Neural progenitor cell (in vitro differentiated cells): ENCODE measurements around the gene CEP128.

Source experiments
- EZH2 ChIP-seq: fragments of 200-600 bp; sonication (generic); IDR thresholded peaks from 2 replicates; pipeline ENCODE4 v1.6.1; 2017; ENCODE audit warnings: antibody characterized with exemption, mild to moderate bottlenecking, moderate library complexity
- EZH2phosphoT487 ChIP-seq: fragments of 200-600 bp; sonication (generic); IDR thresholded peaks from 2 replicates; pipeline ENCODE4 v1.6.1; 2017; ENCODE audit warnings: antibody characterized with exemption
- TF ChIP-seq, protein P1 (sequence below): fragments of 200-600 bp; sonication (generic); IDR thresholded peaks from 2 replicates; pipeline ENCODE4 v1.5.1; 2017; ENCODE audit warnings: antibody characterized with exemption, mild to moderate bottlenecking

DNA sequence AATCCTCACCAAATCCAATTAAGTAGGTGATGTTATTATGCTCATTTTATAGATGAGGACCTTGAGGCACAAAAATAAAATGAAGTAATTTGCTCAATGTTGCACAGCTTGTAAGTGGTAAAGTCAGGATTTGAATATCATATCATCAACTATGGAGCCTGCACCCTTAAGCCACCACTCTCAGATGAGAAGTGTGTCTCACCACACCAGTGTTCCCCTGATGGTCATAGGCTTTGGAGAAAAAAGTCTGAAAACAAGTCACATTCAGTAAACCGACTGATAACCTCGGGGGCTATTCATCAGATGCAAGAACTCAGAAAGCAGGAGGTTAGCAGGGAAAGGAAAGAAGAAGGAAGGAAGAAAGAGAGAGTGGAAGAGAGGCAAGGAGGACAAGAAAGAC lies 16.7 kb upstream of the CEP128 start:
- TF ChIP-seq, protein P1, sequence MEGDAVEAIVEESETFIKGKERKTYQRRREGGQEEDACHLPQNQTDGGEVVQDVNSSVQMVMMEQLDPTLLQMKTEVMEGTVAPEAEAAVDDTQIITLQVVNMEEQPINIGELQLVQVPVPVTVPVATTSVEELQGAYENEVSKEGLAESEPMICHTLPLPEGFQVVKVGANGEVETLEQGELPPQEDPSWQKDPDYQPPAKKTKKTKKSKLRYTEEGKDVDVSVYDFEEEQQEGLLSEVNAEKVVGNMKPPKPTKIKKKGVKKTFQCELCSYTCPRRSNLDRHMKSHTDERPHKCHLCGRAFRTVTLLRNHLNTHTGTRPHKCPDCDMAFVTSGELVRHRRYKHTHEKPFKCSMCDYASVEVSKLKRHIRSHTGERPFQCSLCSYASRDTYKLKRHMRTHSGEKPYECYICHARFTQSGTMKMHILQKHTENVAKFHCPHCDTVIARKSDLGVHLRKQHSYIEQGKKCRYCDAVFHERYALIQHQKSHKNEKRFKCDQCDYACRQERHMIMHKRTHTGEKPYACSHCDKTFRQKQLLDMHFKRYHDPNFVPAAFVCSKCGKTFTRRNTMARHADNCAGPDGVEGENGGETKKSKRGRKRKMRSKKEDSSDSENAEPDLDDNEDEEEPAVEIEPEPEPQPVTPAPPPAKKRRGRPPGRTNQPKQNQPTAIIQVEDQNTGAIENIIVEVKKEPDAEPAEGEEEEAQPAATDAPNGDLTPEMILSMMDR, result no peak
- TF ChIP-seq EZH2phosphoT487, result no peak
- no peak for TF ChIP-seq EZH2
